SU-DHL-6 (cell line): ENCODE measurements around the gene FAM25A.

Source experiments
- CTCF ChIP-seq: fragments of 200-600 bp; sonication (generic); IDR thresholded peaks from one replicate; pipeline ENCODE4 v1.5.1; 2017; ENCODE audit warnings: antibody characterized with exemption, mild to moderate bottlenecking, low read length, moderate library complexity; ENCODE audit not compliant: insufficient read depth, poor library complexity, severe bottlenecking
- EZH2phosphoT487 ChIP-seq: fragments of 200-600 bp; sonication (generic), shearing (Covaris generic); conservative IDR thresholded peaks from 2 replicates; pipeline ENCODE4 v1.6.1; 2018; ENCODE audit warnings: mild to moderate bottlenecking, antibody characterized with exemption, low read length, moderate library complexity, mixed read lengths

GRCh38 chr10:86992929-86993328 lies 27.2 kb upstream of the FAM25A start:
- TF ChIP-seq CTCF: no peak
- TF ChIP-seq EZH2phosphoT487: no peak
